ENCODE data around the gene BICD1.

DNA sequence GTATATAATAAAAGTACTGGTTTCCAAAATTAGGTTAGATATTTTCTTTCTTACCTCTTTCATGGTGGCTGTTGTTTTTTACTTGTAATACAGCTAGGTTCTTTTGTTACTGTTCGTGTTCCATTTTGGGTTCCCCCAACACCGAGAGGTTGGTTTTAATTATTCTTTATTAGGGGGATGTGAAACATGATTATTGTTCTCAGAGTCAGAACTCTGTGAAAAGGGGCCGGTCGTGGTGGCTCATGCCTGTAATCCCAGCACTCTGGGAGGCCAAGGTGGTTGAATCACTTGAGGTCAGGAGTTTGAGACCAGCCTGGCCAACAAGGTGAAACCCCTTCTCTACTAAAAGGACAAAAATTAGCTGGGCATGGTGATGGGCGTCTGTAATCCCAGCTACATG is 108.1 kb downstream of the BICD1 start:
- no peak for TF ChIP-seq POLR2A (IDR thresholded peaks at IDR 0.05)
- TF ChIP-seq, protein P1, sequence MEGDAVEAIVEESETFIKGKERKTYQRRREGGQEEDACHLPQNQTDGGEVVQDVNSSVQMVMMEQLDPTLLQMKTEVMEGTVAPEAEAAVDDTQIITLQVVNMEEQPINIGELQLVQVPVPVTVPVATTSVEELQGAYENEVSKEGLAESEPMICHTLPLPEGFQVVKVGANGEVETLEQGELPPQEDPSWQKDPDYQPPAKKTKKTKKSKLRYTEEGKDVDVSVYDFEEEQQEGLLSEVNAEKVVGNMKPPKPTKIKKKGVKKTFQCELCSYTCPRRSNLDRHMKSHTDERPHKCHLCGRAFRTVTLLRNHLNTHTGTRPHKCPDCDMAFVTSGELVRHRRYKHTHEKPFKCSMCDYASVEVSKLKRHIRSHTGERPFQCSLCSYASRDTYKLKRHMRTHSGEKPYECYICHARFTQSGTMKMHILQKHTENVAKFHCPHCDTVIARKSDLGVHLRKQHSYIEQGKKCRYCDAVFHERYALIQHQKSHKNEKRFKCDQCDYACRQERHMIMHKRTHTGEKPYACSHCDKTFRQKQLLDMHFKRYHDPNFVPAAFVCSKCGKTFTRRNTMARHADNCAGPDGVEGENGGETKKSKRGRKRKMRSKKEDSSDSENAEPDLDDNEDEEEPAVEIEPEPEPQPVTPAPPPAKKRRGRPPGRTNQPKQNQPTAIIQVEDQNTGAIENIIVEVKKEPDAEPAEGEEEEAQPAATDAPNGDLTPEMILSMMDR (IDR thresholded peaks at IDR 0.05 in 8 of 11, conservative IDR thresholded peaks at IDR 0.05 in 3 of 11), result no peak

Data from spleen (tissue), 7 donors.